SW480 (cell line): ENCODE results near the gene CMPK1.

Experiments used
- DNase-seq: peaks from one replicate; pipeline ENCODE4 v3.0.0-alpha.2; 2016; ENCODE audit warnings: low spot score

Gene CMPK1

GRCh38 chr1:47396671-47397196 is 63.1 kb downstream of the CMPK1 start:
- no peak for DNase-seq

GRCh38 chr1:47399138-47399845 is 65.7 kb downstream of the CMPK1 start:
- no peak for DNase-seq

- DNase-seq = no peak
Measured at GRCh38 chr1:47399846-47400155, 66.2 kb downstream of the CMPK1 start.

- no peak for DNase-seq
Measured at GRCh38 chr1:47401761-47402160, 68.2 kb downstream of the CMPK1 start.

GRCh38 chr1:47402591-47402990 is 69.0 kb downstream of the CMPK1 start:
- no peak for DNase-seq

GRCh38 chr1:47403321-47403910 is 69.8 kb downstream of the CMPK1 start:
- no peak for DNase-seq

GRCh38 chr1:47405697-47406096 is 72.1 kb downstream of the CMPK1 start:
- DNase-seq = no peak

- DNase-seq = no peak
Measured at GRCh38 chr1:47406966-47407365, 73.4 kb downstream of the CMPK1 start.

GRCh38 chr1:47407481-47407880 is 73.9 kb downstream of the CMPK1 start:
- no peak for DNase-seq

GRCh38 chr1:47409311-47410067 is 75.9 kb downstream of the CMPK1 start:
- peak; percentile 42 for DNase-seq

GRCh38 chr1:47410068-47410455 is 76.5 kb downstream of the CMPK1 start:
- DNase-seq = no peak

GRCh38 chr1:47411436-47411835 is 77.8 kb downstream of the CMPK1 start:
- DNase-seq = no peak

GRCh38 chr1:47412437-47412836 is 78.8 kb downstream of the CMPK1 start:
- DNase-seq = no peak

- no peak for DNase-seq
Measured at GRCh38 chr1:47415728-47416318, 82.2 kb downstream of the CMPK1 start, which contains the start of gene FOXE3. Gene FOXE3 (plus strand): TSS chr1:47416285. CDS start chr1:47416316, 31 bp downstream.

GRCh38 chr1:47416319-47417169 is 83.0 kb downstream of the CMPK1 start:
- no peak for DNase-seq

GRCh38 chr1:47417170-47418044 is 83.8 kb downstream of the CMPK1 start:
- no peak for DNase-seq

GRCh38 chr1:47418122-47418521 is 84.5 kb downstream of the CMPK1 start:
- no peak for DNase-seq

GRCh38 chr1:47418681-47419325 is 85.2 kb downstream of the CMPK1 start:
- DNase-seq = no peak

- no peak for DNase-seq
Measured at GRCh38 chr1:47420547-47420946, 87.0 kb downstream of the CMPK1 start.

GRCh38 chr1:47423872-47424271 is 90.3 kb downstream of the CMPK1 start:
- no peak for DNase-seq
